Fibroblast of pulmonary artery (primary cell): ENCODE data around the gene COG5.

ENCODE experiments used
- DNase-seq: peaks from one replicate; pipeline ENCODE4 v3.0.0-alpha.2; 2010; ENCODE audit warnings: low read depth
- H3K4me3 ChIP-seq: replicated peaks from 2 replicates; pipeline ENCODE4 v1.5.1; 2011; ENCODE audit warnings: low read depth, mild to moderate bottlenecking, control low read depth, low read length, moderate library complexity
- CTCF ChIP-seq: IDR thresholded peaks from 2 replicates; pipeline ENCODE4 v1.5.1; 2011; ENCODE audit warnings: mild to moderate bottlenecking, control low read depth, low read length, inconsistent platforms; ENCODE audit errors: missing control alignments

Gene COG5

GRCh38 chr7:107404740-107405537 is 158.8 kb downstream of the COG5 start:
- no peak overlapping the region for H3K4me3 ChIP-seq
- TF ChIP-seq CTCF: no peak

GRCh38 chr7:107398161-107398560 is 165.6 kb downstream of the COG5 start:
- no peak for TF ChIP-seq CTCF
- DNase-seq: no peak
- no peak overlapping the region for H3K4me3 ChIP-seq

More at GRCh38 chr7:107404740-107405537, 158.8 kb downstream of the COG5 start:
- DNase-seq: no peak

- DNase-seq: no peak
- no peak overlapping the region for H3K4me3 ChIP-seq
- TF ChIP-seq CTCF: no peak
These were observed 166.7 kb downstream of the COG5 start for GRCh38 chr7:107396990-107397389.

GRCh38 chr7:107396081-107396480 is 167.6 kb downstream of the COG5 start:
- no peak overlapping the region for H3K4me3 ChIP-seq
- DNase-seq: no peak
- no peak for TF ChIP-seq CTCF

GRCh38 chr7:107394831-107395230 is 168.9 kb downstream of the COG5 start:
- DNase-seq: peak; percentile 54
- H3K4me3 ChIP-seq: no peak overlapping the region
- no peak for TF ChIP-seq CTCF

DNA sequence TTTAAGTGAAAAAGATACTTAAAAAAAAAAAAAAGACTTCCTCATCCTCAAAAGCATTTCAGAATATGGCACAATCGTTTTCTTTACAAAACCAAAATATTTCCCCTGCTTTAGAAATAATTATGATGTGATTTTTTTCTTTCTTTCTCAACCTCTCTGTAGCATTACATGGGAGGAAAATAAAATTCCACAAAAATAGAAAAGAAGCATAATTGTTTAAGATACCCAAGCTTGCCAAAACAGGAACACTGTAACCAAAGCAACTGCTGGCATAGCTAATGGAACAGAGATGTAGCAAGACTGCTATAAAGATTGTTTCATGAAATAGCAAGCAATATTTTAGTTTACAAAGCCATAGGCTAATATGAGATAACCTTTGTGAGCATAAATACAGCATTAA is 169.4 kb downstream of the COG5 start:
- no peak for TF ChIP-seq CTCF
- DNase-seq: peak; percentile 60

DNA sequence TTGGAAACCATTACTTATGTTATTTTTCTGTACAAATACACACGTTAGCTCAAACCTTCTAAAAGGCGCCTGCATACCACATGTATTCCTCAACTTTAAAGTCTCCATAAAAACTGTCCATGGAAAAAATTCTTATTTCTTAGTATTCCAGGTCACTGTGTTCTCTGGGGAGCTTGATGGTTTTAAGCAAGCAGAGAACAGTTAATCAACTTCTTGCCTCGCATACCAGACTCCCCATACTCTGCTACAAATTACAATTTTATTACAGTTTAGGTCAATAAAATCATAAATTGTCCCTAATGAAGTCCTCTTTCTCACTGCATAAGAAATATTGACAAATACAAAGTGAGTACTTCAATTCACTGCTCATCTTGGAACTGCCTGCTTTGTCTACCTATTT is 170.9 kb downstream of the COG5 start:
- no peak for DNase-seq
- H3K4me3 ChIP-seq: no peak overlapping the region
- no peak for TF ChIP-seq CTCF

More for the DNA sequence above, 169.4 kb downstream of the COG5 start:
- H3K4me3 ChIP-seq: no peak overlapping the region
